PC-9 (cell line): ENCODE results near the gene TELO2. TPM values are rescaled to one million over a fixed set of nuclear protein-coding genes. Genes with fewer than 3 reads are reported as not detected.

ENCODE experiments used
- BruUV-seq: library from RNA; stranded (reverse); fragments of 400-500 nt; replicated peaks from 2 replicates; lab custom pipeline; 2021; lab: Mats Ljungman, UMichigan
- CTCF ChIA-PET: fragments of 300-600 bp; sonication (Branson Sonifier 250); formaldehyde crosslinking; loops from one replicate; lab custom pipeline; 2022; ENCODE audit warnings: antibody characterized with exemption; lab: Charles Lee
- POLR2A ChIA-PET: fragments of 300-600 bp; sonication (Branson Sonifier 250); formaldehyde crosslinking; loops from one replicate; lab custom pipeline; 2022; ENCODE audit warnings: antibody characterized with exemption; ENCODE audit not compliant: unreplicated experiment; lab: Charles Lee
- DNase-seq, 2 experiments: peaks; one replicate each; pipeline versions ENCODE4 v3.0.0 to v3.0.0-alpha.2; 2015 to 2022; ENCODE audit warnings: mixed read lengths in 1 of 2
- H2AFZ ChIP-seq: fragments of 200-600 bp; sonication (generic); 2 replicates; pipeline ENCODE4 v1.8.1; 2017; ENCODE audit warnings: antibody characterized with exemption
- H3F3A ChIP-seq: fragments of 200-600 bp; sonication (generic); 2 replicates; pipeline ENCODE4 v1.8.1; 2017; ENCODE audit warnings: antibody characterized with exemption, mild to moderate bottlenecking, low read depth; ENCODE audit not compliant: insufficient read depth
- H3K27ac ChIP-seq: fragments of 200-600 bp; sonication (generic); 2 replicates; pipeline ENCODE4 v1.6.1; 2016; ENCODE audit warnings: mixed run types
- H3K27me3 ChIP-seq: fragments of 200-600 bp; sonication (generic); 2 replicates; pipeline ENCODE4 v1.6.1; 2016; ENCODE audit warnings: low read depth, mixed run types; ENCODE audit not compliant: insufficient read depth
- H3K36me3 ChIP-seq: fragments of 200-600 bp; sonication (generic); 2 replicates; pipeline ENCODE4 v1.6.1; 2016; ENCODE audit warnings: low read depth, mixed run types
- H3K4me1 ChIP-seq: fragments of 200-600 bp; sonication (generic); replicated peaks from 2 replicates; pipeline ENCODE4 v1.6.1; 2016; ENCODE audit warnings: mixed run types; ENCODE audit not compliant: insufficient read depth
- H3K4me2 ChIP-seq: fragments of 200-600 bp; sonication (generic); 2 replicates; pipeline ENCODE4 v1.6.1; 2017; ENCODE audit warnings: mixed run types
- H3K4me3 ChIP-seq: fragments of 200-600 bp; sonication (generic); 2 replicates; pipeline ENCODE4 v1.6.1; 2016; ENCODE audit warnings: mixed run types
- H3K79me2 ChIP-seq: fragments of 200-600 bp; sonication (generic); 2 replicates; pipeline ENCODE4 v1.6.1; 2017; ENCODE audit warnings: low read depth, mixed run types
- H3K9me2 ChIP-seq: fragments of 200-600 bp; sonication (generic); 2 replicates; pipeline ENCODE4 v1.8.1; 2017; ENCODE audit warnings: mild to moderate bottlenecking; ENCODE audit not compliant: insufficient read depth
- H3K9me3 ChIP-seq: fragments of 200-600 bp; sonication (generic); 2 replicates; pipeline ENCODE4 v1.8.1; 2016; ENCODE audit warnings: low read depth; ENCODE audit not compliant: insufficient read depth
- H4K20me1 ChIP-seq: fragments of 200-600 bp; sonication (generic); 2 replicates; pipeline ENCODE4 v1.8.1; 2017; ENCODE audit not compliant: insufficient read depth
- EZH2 ChIP-seq: fragments of 200-600 bp; sonication (generic); IDR thresholded peaks from 2 replicates; pipeline ENCODE4 v1.8.0; 2017; ENCODE audit warnings: antibody characterized with exemption, low read depth
- intact Hi-C: fragments of 100-400 bp; cut with micrococcal nuclease; formaldehyde crosslinking; loops from one replicate; pipeline ENCODE4 v1.10.0; 2022; ENCODE audit not compliant: unreplicated experiment
- total RNA-seq: library from RNA; stranded (reverse); gene quantifications from 2 replicates; pipeline ENCODE4 v1.2.3, GENCODE V29; 2021
- TF ChIP-seq, protein P1 (sequence below): fragments of 200-600 bp; sonication (generic); conservative IDR thresholded peaks from 2 replicates; pipeline ENCODE4 v1.6.1; 2017; ENCODE audit warnings: mixed run types, antibody characterized with exemption, mild to moderate bottlenecking, moderate library complexity

The TELO2 gene
- total RNA-seq, 1 experiment from 2014 or later, result 56.0 TPM

DNA sequence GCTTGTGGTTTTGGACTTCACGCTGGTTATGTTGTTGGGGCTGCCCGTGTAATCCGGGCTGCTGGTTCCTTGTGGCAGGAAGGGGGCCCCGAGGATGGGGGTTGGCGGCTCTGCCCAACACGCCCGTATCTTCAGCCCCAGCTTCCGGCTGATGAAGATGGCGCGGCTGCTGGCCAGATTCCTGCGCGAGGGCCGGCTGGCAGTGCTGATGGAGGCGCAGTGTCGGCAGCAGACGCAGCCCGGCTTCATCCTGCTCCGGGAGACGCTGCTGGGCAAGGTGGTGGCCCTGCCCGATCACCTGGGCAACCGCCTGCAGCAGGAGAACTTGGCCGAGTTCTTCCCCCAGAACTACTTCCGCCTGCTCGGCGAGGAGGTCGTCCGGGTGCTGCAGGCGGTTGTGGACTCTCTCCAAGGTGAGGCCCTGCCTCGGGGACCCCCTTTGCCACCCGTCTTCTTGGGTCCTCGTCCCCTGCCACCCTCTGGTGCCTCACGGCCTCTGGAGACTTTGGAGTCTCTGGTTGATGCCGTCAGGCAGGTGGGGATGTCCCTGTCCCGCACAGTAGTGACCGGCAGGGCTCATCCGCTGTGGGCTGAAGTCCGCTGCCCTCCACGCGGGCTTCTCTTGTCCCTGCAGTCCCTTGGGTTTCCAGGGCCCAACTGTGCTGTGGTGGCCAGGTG is 2.2 kb downstream of the TELO2 start:
- TF ChIP-seq, protein P1, sequence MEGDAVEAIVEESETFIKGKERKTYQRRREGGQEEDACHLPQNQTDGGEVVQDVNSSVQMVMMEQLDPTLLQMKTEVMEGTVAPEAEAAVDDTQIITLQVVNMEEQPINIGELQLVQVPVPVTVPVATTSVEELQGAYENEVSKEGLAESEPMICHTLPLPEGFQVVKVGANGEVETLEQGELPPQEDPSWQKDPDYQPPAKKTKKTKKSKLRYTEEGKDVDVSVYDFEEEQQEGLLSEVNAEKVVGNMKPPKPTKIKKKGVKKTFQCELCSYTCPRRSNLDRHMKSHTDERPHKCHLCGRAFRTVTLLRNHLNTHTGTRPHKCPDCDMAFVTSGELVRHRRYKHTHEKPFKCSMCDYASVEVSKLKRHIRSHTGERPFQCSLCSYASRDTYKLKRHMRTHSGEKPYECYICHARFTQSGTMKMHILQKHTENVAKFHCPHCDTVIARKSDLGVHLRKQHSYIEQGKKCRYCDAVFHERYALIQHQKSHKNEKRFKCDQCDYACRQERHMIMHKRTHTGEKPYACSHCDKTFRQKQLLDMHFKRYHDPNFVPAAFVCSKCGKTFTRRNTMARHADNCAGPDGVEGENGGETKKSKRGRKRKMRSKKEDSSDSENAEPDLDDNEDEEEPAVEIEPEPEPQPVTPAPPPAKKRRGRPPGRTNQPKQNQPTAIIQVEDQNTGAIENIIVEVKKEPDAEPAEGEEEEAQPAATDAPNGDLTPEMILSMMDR, result no peak
- TF ChIP-seq EZH2, result no peak
- H3K27ac ChIP-seq, result no peak overlapping the region
- intact Hi-C loops, result no loop called here
- CTCF ChIA-PET, result no interaction called here
- peaks cover 18% of the 10 kb centered on the region; the same call in 1 of the 2 replicates for H3K4me1 ChIP-seq
- no peaks in the 10 kb centered on the region for H3K9me3 ChIP-seq
- no peak overlapping the region for H2AFZ ChIP-seq
- POLR2A ChIA-PET, result no interaction called here
- H3K4me3 ChIP-seq, result no peak overlapping the region
- DNase-seq, result no peak
- H3K27me3 ChIP-seq, result no peaks in the 10 kb centered on the region
- peaks cover 19% of the 10 kb centered on the region for H3K79me2 ChIP-seq
- H4K20me1 ChIP-seq, result peaks cover 5% of the 10 kb centered on the region; the same call in 1 of the 2 replicates
- BruUV-seq, result no TSS peak
- H3F3A ChIP-seq, result peaks cover 8% of the 10 kb centered on the region; the same call in 1 of the 2 replicates
- no peaks in the 10 kb centered on the region for H3K36me3 ChIP-seq
- H3K4me2 ChIP-seq, result no peak overlapping the region
- H3K9me2 ChIP-seq, result no peaks in the 10 kb centered on the region

DNA sequence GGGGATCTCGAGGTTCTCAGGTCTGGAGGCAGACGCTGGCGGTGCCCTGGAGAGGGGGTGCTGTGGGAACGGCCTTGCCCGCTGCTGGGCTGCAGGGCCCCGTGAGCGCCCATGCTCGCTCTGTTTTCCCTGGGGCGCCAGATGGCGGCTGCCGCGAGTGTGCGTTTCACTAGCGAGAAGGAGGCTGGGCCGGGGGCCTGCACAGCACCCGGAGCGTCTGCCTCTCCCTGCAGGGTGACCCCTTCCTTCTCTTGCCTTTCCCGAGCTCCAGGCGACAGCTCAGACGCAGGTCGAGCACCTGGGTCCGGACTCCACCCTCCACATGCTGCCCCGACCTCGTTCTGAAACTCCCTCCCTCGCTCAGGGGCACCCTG is 2.7 kb downstream of the TELO2 start:
- Histone ChIP-seq H3F3A (peaks cover 8% of the 10 kb centered on the region; the same call in 1 of the 2 replicates), H2AFZ (no peak overlapping the region), H3K4me3 (no peak overlapping the region), H3K4me1 (peaks cover 18% of the 10 kb centered on the region; the same call in 1 of the 2 replicates), H3K36me3 (no peaks in the 10 kb centered on the region), H3K9me2 (no peaks in the 10 kb centered on the region), H3K27ac (no peak overlapping the region), H3K27me3 (no peaks in the 10 kb centered on the region), H3K9me3 (no peaks in the 10 kb centered on the region), H3K79me2 (peaks cover 19% of the 10 kb centered on the region), H3K4me2 (no peak overlapping the region), H4K20me1 (peaks cover 5% of the 10 kb centered on the region; the same call in 1 of the 2 replicates)
- no TSS peak for BruUV-seq
- ChIA-PET CTCF (no interaction called here), POLR2A (no interaction called here)
- TF ChIP-seq, protein P1, result no peak
- TF ChIP-seq EZH2, result no peak
- intact Hi-C loops, result no loop called here
- no peak for DNase-seq

GRCh38 chr16:1496464-1496863 is 3.3 kb downstream of the TELO2 start:
- POLR2A ChIA-PET, result no interaction called here
- intact Hi-C loops, result no loop called here
- no peaks in the 10 kb centered on the region for H3K36me3 ChIP-seq
- no peak overlapping the region for H3K4me2 ChIP-seq
- H3K4me3 ChIP-seq, result no peak overlapping the region
- TF ChIP-seq EZH2, result no peak
- TF ChIP-seq, protein P1, result no peak
- peaks cover 18% of the 10 kb centered on the region; the same call in 1 of the 2 replicates for H3K4me1 ChIP-seq
- no peak overlapping the region for H3K27ac ChIP-seq
- H3K79me2 ChIP-seq, result peaks cover 19% of the 10 kb centered on the region
- no peak overlapping the region for H2AFZ ChIP-seq
- no TSS peak for BruUV-seq
- CTCF ChIA-PET, result no interaction called here
- H3K9me3 ChIP-seq, result no peaks in the 10 kb centered on the region
- no peaks in the 10 kb centered on the region for H3K9me2 ChIP-seq
- peaks cover 8% of the 10 kb centered on the region; the same call in 1 of the 2 replicates for H3F3A ChIP-seq
- peaks cover 5% of the 10 kb centered on the region; the same call in 1 of the 2 replicates for H4K20me1 ChIP-seq
- no peaks in the 10 kb centered on the region for H3K27me3 ChIP-seq
- DNase-seq, result no peak
